Keratinocyte (primary cell): Measurements from ENCODE around the gene CDAN1. TPM values are rescaled to one million over a fixed set of nuclear protein-coding genes. Genes with fewer than 3 reads are reported as not detected.

Experiments used
- DNase-seq: peaks from one replicate; pipeline ENCODE4 v3.0.0-alpha.2; 2011; ENCODE audit warnings: low read depth, missing footprints, low spot score
- FAIRE-seq: peaks from 2 replicates; lab custom pipeline; 2011; peaks lifted over from hg19 to GRCh38; lab: Jason Lieb, UNC
- H2AFZ ChIP-seq: 2 replicates; pipeline ENCODE4 v1.6.0; 2012; ENCODE audit warnings: low read length, control low read depth, inconsistent platforms; ENCODE audit not compliant: control insufficient read depth
- H3K27ac ChIP-seq: 2 replicates; pipeline ENCODE4 v1.5.1; 2011; ENCODE audit warnings: low read length; ENCODE audit not compliant: control insufficient read depth, insufficient read depth
- H3K27me3 ChIP-seq: 3 replicates; pipeline ENCODE4 v1.6.0; 2011; ENCODE audit warnings: low read length; ENCODE audit not compliant: control insufficient read depth, insufficient read depth; ENCODE audit errors: extremely low read depth
- H3K36me3 ChIP-seq, 2 experiments: 2 replicates in 1 of 2; 3 replicates in 1 of 2; pipeline ENCODE4 v1.5.1; 2011; ENCODE audit warnings: low read length in 2 of 2, mild to moderate bottlenecking in 1 of 2; ENCODE audit not compliant: control insufficient read depth in 2 of 2, insufficient read depth in 2 of 2; ENCODE audit errors: extremely low read depth in 1 of 2
- H3K4me1 ChIP-seq: 3 replicates; pipeline ENCODE4 v1.5.1; 2011; ENCODE audit warnings: low read length; ENCODE audit not compliant: control insufficient read depth, insufficient read depth; ENCODE audit errors: extremely low read depth
- H3K4me2 ChIP-seq: 3 replicates; pipeline ENCODE4 v1.6.0; 2011; ENCODE audit warnings: low read depth, low read length; ENCODE audit not compliant: control insufficient read depth, insufficient read depth; ENCODE audit errors: extremely low read depth
- H3K4me3 ChIP-seq, 3 experiments: fragments of 200-600 bp in 1 of 3; sonication (generic) in 1 of 3; 2 replicates in 2 of 3; 3 replicates in 1 of 3; pipeline ENCODE4 v1.5.1; 2011 to 2016; ENCODE audit warnings: low read length in 3 of 3, mild to moderate bottlenecking in 3 of 3, control low read depth in 2 of 3, inconsistent platforms in 1 of 3, low read depth in 1 of 3, mixed read lengths in 1 of 3, mixed run types in 1 of 3, moderate library complexity in 1 of 3; ENCODE audit not compliant: control insufficient read depth in 2 of 3, insufficient read depth in 2 of 3; ENCODE audit errors: extremely low read depth in 1 of 3
- H3K79me2 ChIP-seq: 2 replicates; pipeline ENCODE4 v1.6.0; 2012; ENCODE audit warnings: low read length; ENCODE audit not compliant: control insufficient read depth, insufficient read depth
- H3K9ac ChIP-seq: 3 replicates; pipeline ENCODE4 v1.6.0; 2011; ENCODE audit warnings: low read length; ENCODE audit not compliant: control insufficient read depth, insufficient read depth; ENCODE audit errors: extremely low read depth
- H3K9me1 ChIP-seq: 3 replicates; pipeline ENCODE4 v1.6.0; 2011; ENCODE audit warnings: low read length; ENCODE audit not compliant: control insufficient read depth, insufficient read depth; ENCODE audit errors: extremely low read depth
- H3K9me3 ChIP-seq: 2 replicates; pipeline ENCODE4 v1.5.1; 2012; ENCODE audit warnings: low read depth, low read length; ENCODE audit not compliant: control insufficient read depth
- H4K20me1 ChIP-seq: 3 replicates; pipeline ENCODE4 v1.6.0; 2011; ENCODE audit warnings: low read length; ENCODE audit not compliant: control insufficient read depth, insufficient read depth; ENCODE audit errors: extremely low read depth
- CTCF ChIP-seq, 3 experiments: IDR thresholded peaks in 1 of 3; conservative IDR thresholded peaks in 1 of 3; optimal IDR thresholded peaks in 1 of 3; 2 replicates in 2 of 3; 3 replicates in 1 of 3; pipeline versions ENCODE3 to v1.5.1; 2011; ENCODE audit warnings: low read length in 3 of 3, mild to moderate bottlenecking in 3 of 3, moderate library complexity in 2 of 3, control low read depth in 1 of 3, inconsistent platforms in 1 of 3; ENCODE audit not compliant: insufficient read depth in 2 of 3; ENCODE audit errors: extremely low read depth in 1 of 3
- EZH2 ChIP-seq: IDR thresholded peaks from one replicate; pipeline ENCODE4 v1.6.1; 2012; ENCODE audit warnings: inconsistent platforms, mild to moderate bottlenecking, low read length, moderate library complexity
- dilution Hi-C: fragments of 300-500 bp; cut with MboI; formaldehyde crosslinking; loops from one replicate; pipeline ENCODE4 v1.7.0; 2020; ENCODE audit warnings: low sequenced_read_pairs; ENCODE audit not compliant: extremely low pct_ligation_motif_present
- polyA plus RNA-seq, 5 experiments: library from polyadenylated mRNA; depleted of rRNA in 3 of 5; stranded (reverse) in 3 of 5; stranded (forward) in 1 of 5; unstranded in 1 of 5; fragments of >200 nt; gene quantifications; 1 replicate in 1 of 5; 2 replicates in 3 of 5; 3 replicates in 1 of 5; pipeline versions ENCODE4 v1.2.1 to v1.2.3, GENCODE V29; 2011 to 2012; ENCODE audit warnings: missing spikeins in 2 of 5, low read depth in 1 of 5, low replicate concordance in 1 of 5

Gene CDAN1
- polyA plus RNA-seq, 1 donor (not counting 4 experiments of a cell fraction or from before 2014, with no cell fraction given), result 3.8 TPM

GRCh38 chr15:42731461-42731860 lies 5.5 kb downstream of the CDAN1 start:
- TF ChIP-seq EZH2 (no peak), CTCF (optimal IDR thresholded peaks at IDR 0.05 in 1 of 3, IDR thresholded peaks at IDR 0.05 in 1 of 3, conservative IDR thresholded peaks at IDR 0.05 in 1 of 3; ENCODE audit: extremely low read depth in 1 of 3, insufficient read depth in 2 of 3, low read length in 3 of 3) (no peak)
- H3K79me2 ChIP-seq, result peaks cover 4% of the 10 kb centered on the region
- H3K9me1 ChIP-seq, result no peaks in the 10 kb centered on the region
- no peaks in the 10 kb centered on the region for H3K27me3 ChIP-seq
- H3K4me3 ChIP-seq, result no peak overlapping the region
- dilution Hi-C loops, result no loop called here
- no peak overlapping the region for H2AFZ ChIP-seq
- H3K36me3 ChIP-seq, result peaks cover 34 to 57% of the 10 kb centered on the region in 2 experiments
- H4K20me1 ChIP-seq, result no peaks in the 10 kb centered on the region
- H3K9ac ChIP-seq, result no peak overlapping the region
- no peak overlapping the region for H3K27ac ChIP-seq
- H3K9me3 ChIP-seq, result no peaks in the 10 kb centered on the region
- no peak for FAIRE-seq
- H3K4me1 ChIP-seq, result peaks cover 7% of the 10 kb centered on the region
- DNase-seq, result no peak
- no peak overlapping the region for H3K4me2 ChIP-seq

GRCh38 chr15:42730536-42730935 lies 6.4 kb downstream of the CDAN1 start:
- TF ChIP-seq CTCF (optimal IDR thresholded peaks at IDR 0.05 in 1 of 3, IDR thresholded peaks at IDR 0.05 in 1 of 3, conservative IDR thresholded peaks at IDR 0.05 in 1 of 3; ENCODE audit: extremely low read depth in 1 of 3, insufficient read depth in 2 of 3, low read length in 3 of 3) (no peak), EZH2 (no peak)
- no peaks in the 10 kb centered on the region for H3K4me1 ChIP-seq
- H3K4me2 ChIP-seq, result no peak overlapping the region
- no peak overlapping the region for H3K4me3 ChIP-seq
- FAIRE-seq, result no peak
- no peaks in the 10 kb centered on the region for H3K9me3 ChIP-seq
- H3K9ac ChIP-seq, result no peak overlapping the region
- no peaks in the 10 kb centered on the region for H3K27me3 ChIP-seq
- DNase-seq, result no peak
- H4K20me1 ChIP-seq, result no peaks in the 10 kb centered on the region
- peaks cover 37 to 63% of the 10 kb centered on the region in 2 experiments for H3K36me3 ChIP-seq
- no peaks in the 10 kb centered on the region for H3K79me2 ChIP-seq
- dilution Hi-C loops, result no loop called here
- H3K27ac ChIP-seq, result no peak overlapping the region
- H2AFZ ChIP-seq, result no peak overlapping the region
- H3K9me1 ChIP-seq, result no peaks in the 10 kb centered on the region
